Peyer's patch (tissue), 4 donors: ENCODE data around the gene ZNF841. TPM values are rescaled to one million over a fixed set of nuclear protein-coding genes. Genes with fewer than 3 reads are reported as not detected.

Source experiments
- DNase-seq, 3 donors: peaks; one replicate each; pipeline ENCODE4 v3.0.0-alpha.2; 2017 to 2019
- H3K27ac ChIP-seq, 4 donors: fragments of 200-600 bp; sonication (generic); one replicate each; pipeline ENCODE4 v1.5.1; 2016 to 2019
- H3K27me3 ChIP-seq, 2 donors: fragments of 200-600 bp; sonication (generic); one replicate each; pipeline ENCODE4 v1.5.1; 2019
- H3K36me3 ChIP-seq, 3 donors: fragments of 200-600 bp; sonication (generic); one replicate each; pipeline ENCODE4 v1.5.1; 2016 to 2019
- H3K4me1 ChIP-seq, 4 donors: fragments of 200-600 bp; sonication (generic); one replicate each; pipeline ENCODE4 v1.5.1; 2016 to 2019
- H3K4me3 ChIP-seq, 4 donors: fragments of 200-600 bp; sonication (generic); 1 replicate in 3 of 4; 2 replicates in 1 of 4; pipeline ENCODE4 v1.5.1; 2016 to 2019; ENCODE audit warnings: mild to moderate bottlenecking in 1 of 4
- H3K9me3 ChIP-seq, 4 donors: fragments of 200-600 bp; sonication (generic); one replicate each; pipeline ENCODE4 v1.5.1; 2016 to 2019; ENCODE audit warnings: mild to moderate bottlenecking in 1 of 4
- CTCF ChIP-seq, 6 experiments: fragments of 450-650 bp in 4 of 6; fragments of 200-600 bp in 2 of 6; sonication (generic) in 1 of 6; IDR thresholded peaks; one replicate each; pipeline ENCODE4 v1.5.1; 2017 to 2019; ENCODE audit warnings: antibody characterized with exemption in 6 of 6, mild to moderate bottlenecking in 3 of 6, moderate library complexity in 1 of 6
- POLR2A ChIP-seq, 2 donors: fragments of 450-650 bp; IDR thresholded peaks; one replicate each; pipeline ENCODE4 v1.5.1; 2017; ENCODE audit warnings: antibody characterized with exemption in 2 of 2, mild to moderate bottlenecking in 2 of 2, moderate library complexity in 2 of 2
- total RNA-seq, 4 donors: library from RNA; depleted of rRNA; stranded (reverse); fragments of >200 nt; gene quantifications; one replicate each; pipeline ENCODE4 v1.1.0, GENCODE V29; 2016

ZNF841 gene
- total RNA-seq, 4 donors from 2014 or later: 18.4 to 56.9 (median 24.5) TPM

- Histone ChIP-seq H3K4me3 (peak overlapping the region; percentile 67 to 91 (median 76)), H3K27me3 (no peaks in the 10 kb centered on the region), H3K27ac (peak overlapping the region in 3 of 4 donors; percentile 70 to 81 (median 74)), H3K36me3 (peaks cover 0 to 35% (median 3%) of the 10 kb centered on the region in 3 donors), H3K9me3 (peaks cover 0 to 35% (median 0%) of the 10 kb centered on the region in 4 donors), H3K4me1 (peaks cover 0 to 9% (median 0%) of the 10 kb centered on the region in 4 donors)
- DNase-seq: no peak
- TF ChIP-seq CTCF (IDR thresholded peaks at IDR 0.05) (no peak), POLR2A (IDR thresholded peaks at IDR 0.05) (no peak)
These were observed 937 bp downstream of the ZNF841 start for GRCh38 chr19:52094526-52095130.

GRCh38 chr19:52086481-52086880 is 9.1 kb downstream of the ZNF841 start:
- H3K27me3 ChIP-seq: no peaks in the 10 kb centered on the region
- no peak overlapping the region for H3K27ac ChIP-seq
- H3K36me3 ChIP-seq: peaks cover 0 to 97% (median 3%) of the 10 kb centered on the region in 3 donors
- DNase-seq: no peak
- no peak for TF ChIP-seq POLR2A (IDR thresholded peaks at IDR 0.05)
- no peak for TF ChIP-seq CTCF (IDR thresholded peaks at IDR 0.05)
- no peak overlapping the region for H3K4me3 ChIP-seq
- H3K4me1 ChIP-seq: no peaks in the 10 kb centered on the region
- peaks cover 0 to 71% (median 0%) of the 10 kb centered on the region in 4 donors for H3K9me3 ChIP-seq

GRCh38 chr19:52070496-52070895 is 25.1 kb downstream of the ZNF841 start:
- H3K36me3 ChIP-seq: peaks cover 3 to 99% (median 23%) of the 10 kb centered on the region in 3 donors
- H3K27ac ChIP-seq: no peak overlapping the region
- no peaks in the 10 kb centered on the region for H3K27me3 ChIP-seq
- no peak for DNase-seq
- no peak for TF ChIP-seq CTCF (IDR thresholded peaks at IDR 0.05)
- TF ChIP-seq POLR2A (IDR thresholded peaks at IDR 0.05): no peak
- peaks cover 0 to 97% (median 38%) of the 10 kb centered on the region in 4 donors for H3K9me3 ChIP-seq
- H3K4me1 ChIP-seq: no peaks in the 10 kb centered on the region
- H3K4me3 ChIP-seq: no peak overlapping the region

- Histone ChIP-seq H3K27me3 (no peaks in the 10 kb centered on the region), H3K36me3 (peaks cover 3 to 98% (median 21%) of the 10 kb centered on the region in 3 donors), H3K4me1 (no peaks in the 10 kb centered on the region), H3K4me3 (no peak overlapping the region), H3K9me3 (peaks cover 0 to 97% (median 41%) of the 10 kb centered on the region in 4 donors), H3K27ac (no peak overlapping the region)
- DNase-seq: no peak
- TF ChIP-seq POLR2A (IDR thresholded peaks at IDR 0.05) (no peak), CTCF (IDR thresholded peaks at IDR 0.05) (no peak)
These were observed 25.9 kb downstream of the ZNF841 start for GRCh38 chr19:52069653-52070052.

- Histone ChIP-seq H3K4me1 (no peaks in the 10 kb centered on the region), H3K27ac (no peak overlapping the region), H3K4me3 (peak overlapping the region in 1 of 4 donors; percentile 11), H3K27me3 (no peaks in the 10 kb centered on the region), H3K9me3 (peaks cover 0 to 95% (median 48%) of the 10 kb centered on the region in 4 donors), H3K36me3 (peaks cover 0 to 69% (median 21%) of the 10 kb centered on the region in 3 donors)
- no peak for DNase-seq
- no peak for TF ChIP-seq CTCF (IDR thresholded peaks at IDR 0.05)
- TF ChIP-seq POLR2A (IDR thresholded peaks at IDR 0.05): no peak
These were observed 29.2 kb downstream of the ZNF841 start for GRCh38 chr19:52066258-52066863.
